Measurements from ENCODE around the gene TMEM204.

The TMEM204 gene

GRCh38 chr16:1510941-1511351, 22.5 kb upstream of the TMEM204 start:
- Histone ChIP-seq H3K27me3 (ENCODE audit: insufficient read depth, poor library complexity, severe bottlenecking) (no peaks in the 10 kb centered on the region), H3K4me1 (ENCODE audit: insufficient read depth, poor library complexity, severe bottlenecking) (no peaks in the 10 kb centered on the region), H3K4me3 (ENCODE audit: severe bottlenecking) (no peak overlapping the region), H3K9me3 (ENCODE audit: severe bottlenecking) (peaks cover 4% of the 10 kb centered on the region), H3K27ac (ENCODE audit: poor library complexity, severe bottlenecking) (no peak overlapping the region), H3K36me3 (ENCODE audit: low read depth) (no peaks in the 10 kb centered on the region)
- DNase-seq (ENCODE audit: low spot score) = no peak
- TF ChIP-seq CTCF (IDR thresholded peaks at IDR 0.05; ENCODE audit: poor library complexity, severe bottlenecking) = no peak
- ATAC-seq (ENCODE audit: low read depth) = no peak

- no peak overlapping the region for H3K27ac ChIP-seq (ENCODE audit: poor library complexity, severe bottlenecking)
- no peak overlapping the region for H3K4me3 ChIP-seq (ENCODE audit: severe bottlenecking)
- no peaks in the 10 kb centered on the region for H3K36me3 ChIP-seq (ENCODE audit: low read depth)
- ATAC-seq (ENCODE audit: low read depth) (no peak; the same call in 2 of the 3 replicates), DNase-seq (ENCODE audit: low spot score) (no peak)
- no peak for TF ChIP-seq CTCF (IDR thresholded peaks at IDR 0.05; ENCODE audit: poor library complexity, severe bottlenecking)
- H3K27me3 ChIP-seq (ENCODE audit: insufficient read depth, poor library complexity, severe bottlenecking) = no peaks in the 10 kb centered on the region
- no peaks in the 10 kb centered on the region for H3K4me1 ChIP-seq (ENCODE audit: insufficient read depth, poor library complexity, severe bottlenecking)
- H3K9me3 ChIP-seq (ENCODE audit: severe bottlenecking) = peaks cover 4% of the 10 kb centered on the region
These were observed 21.6 kb upstream of the TMEM204 start for GRCh38 chr16:1511662-1512569.

- ATAC-seq (ENCODE audit: low read depth) = no peak
- H3K27ac ChIP-seq (ENCODE audit: poor library complexity, severe bottlenecking) = no peak overlapping the region
- no peaks in the 10 kb centered on the region for H3K27me3 ChIP-seq (ENCODE audit: insufficient read depth, poor library complexity, severe bottlenecking)
- peaks cover 4% of the 10 kb centered on the region for H3K9me3 ChIP-seq (ENCODE audit: severe bottlenecking)
- H3K4me1 ChIP-seq (ENCODE audit: insufficient read depth, poor library complexity, severe bottlenecking) = no peaks in the 10 kb centered on the region
- H3K4me3 ChIP-seq (ENCODE audit: severe bottlenecking) = no peak overlapping the region
- TF ChIP-seq CTCF (IDR thresholded peaks at IDR 0.05; ENCODE audit: poor library complexity, severe bottlenecking) = no peak
- H3K36me3 ChIP-seq (ENCODE audit: low read depth) = no peaks in the 10 kb centered on the region
- DNase-seq (ENCODE audit: low spot score) = no peak
These were observed 20.7 kb upstream of the TMEM204 start for GRCh38 chr16:1512774-1513173.

GRCh38 chr16:1514507-1514906, 19.0 kb upstream of the TMEM204 start:
- H3K36me3 ChIP-seq (ENCODE audit: low read depth) = no peaks in the 10 kb centered on the region
- no peaks in the 10 kb centered on the region for H3K4me1 ChIP-seq (ENCODE audit: insufficient read depth, poor library complexity, severe bottlenecking)
- TF ChIP-seq CTCF (IDR thresholded peaks at IDR 0.05; ENCODE audit: poor library complexity, severe bottlenecking) = no peak
- ATAC-seq (ENCODE audit: low read depth) (no peak), DNase-seq (ENCODE audit: low spot score) (no peak)
- H3K9me3 ChIP-seq (ENCODE audit: severe bottlenecking) = peaks cover 4% of the 10 kb centered on the region
- H3K27ac ChIP-seq (ENCODE audit: poor library complexity, severe bottlenecking) = no peak overlapping the region
- H3K4me3 ChIP-seq (ENCODE audit: severe bottlenecking) = no peak overlapping the region
- no peaks in the 10 kb centered on the region for H3K27me3 ChIP-seq (ENCODE audit: insufficient read depth, poor library complexity, severe bottlenecking)

- TF ChIP-seq CTCF (IDR thresholded peaks at IDR 0.05; ENCODE audit: poor library complexity, severe bottlenecking) = no peak
- Histone ChIP-seq H3K4me3 (ENCODE audit: severe bottlenecking) (no peak overlapping the region), H3K27me3 (ENCODE audit: insufficient read depth, poor library complexity, severe bottlenecking) (no peaks in the 10 kb centered on the region), H3K27ac (ENCODE audit: poor library complexity, severe bottlenecking) (no peak overlapping the region), H3K36me3 (ENCODE audit: low read depth) (no peaks in the 10 kb centered on the region), H3K9me3 (ENCODE audit: severe bottlenecking) (peaks cover 4% of the 10 kb centered on the region), H3K4me1 (ENCODE audit: insufficient read depth, poor library complexity, severe bottlenecking) (no peaks in the 10 kb centered on the region)
- ATAC-seq (ENCODE audit: low read depth) (no peak), DNase-seq (ENCODE audit: low spot score) (no peak)
These were observed 14.8 kb upstream of the TMEM204 start for GRCh38 chr16:1518626-1519135.
